ENCODE results near the gene GRIK1. TPM values are rescaled to one million over a fixed set of nuclear protein-coding genes. Genes with fewer than 3 reads are reported as not detected.

Gene GRIK1
- total RNA-seq, 2 donors from 2014 or later: not detected

- Mint-ChIP-seq H3K9me3 (no peaks in the 10 kb centered on the region), H3K27me3 (ENCODE audit: insufficient read depth) (no peaks in the 10 kb centered on the region), H3K4me3 (no peak overlapping the region), H3K36me3 (ENCODE audit: low read depth) (no peaks in the 10 kb centered on the region), H3K27ac (no peak overlapping the region), H3K4me1 (no peaks in the 10 kb centered on the region)
- DNase-seq: no peak
- Histone ChIP-seq H3K4me1 (ENCODE audit: control insufficient read depth, insufficient read depth, low read length) (no peaks in the 10 kb centered on the region), H3K4me3 (ENCODE audit: low read length) (no peak overlapping the region), H3K9ac (ENCODE audit: extremely low read depth, low read length, poor library complexity, severe bottlenecking) (no peak overlapping the region), H3K9me3 (ENCODE audit: control insufficient read depth, low read length) (no peaks in the 10 kb centered on the region), H3K27me3 (ENCODE audit: control insufficient read depth, insufficient read depth, low read length, poor library complexity, severe bottlenecking) (no peaks in the 10 kb centered on the region), H3K36me3 (ENCODE audit: control insufficient read depth, insufficient read depth, low read length) (no peaks in the 10 kb centered on the region), H3K27ac (ENCODE audit: low read depth, low read length) (no peak overlapping the region)
- WGBS, 2 experiments (ENCODE audit: insufficient coverage in 1 of 2, insufficient read length in 1 of 2): 100% methylated on average over 1 of the region's 1 CpG
- no peak for TF ChIP-seq CTCF (conservative IDR thresholded peaks at IDR 0.05)
Observed at GRCh38 chr21:29557931-29558725, 381.7 kb downstream of the GRIK1 start.

GRCh38 chr21:29557200-29557599 is 382.6 kb downstream of the GRIK1 start:
- H3K9me3 Mint-ChIP-seq: no peaks in the 10 kb centered on the region
- 100% methylated on average over 1 of the region's 1 CpG; no CpG with 5 or more reads in 1 of the 2 experiments for WGBS, 2 experiments (ENCODE audit: insufficient coverage in 1 of 2, insufficient read length in 1 of 2)
- no peak overlapping the region for H3K4me3 Mint-ChIP-seq
- no peaks in the 10 kb centered on the region for H3K36me3 Mint-ChIP-seq (ENCODE audit: low read depth)
- no peak for DNase-seq
- no peak for TF ChIP-seq CTCF (conservative IDR thresholded peaks at IDR 0.05)
- no peaks in the 10 kb centered on the region for H3K4me1 Mint-ChIP-seq
- Histone ChIP-seq H3K27ac (ENCODE audit: low read depth, low read length) (no peak overlapping the region), H3K4me1 (ENCODE audit: control insufficient read depth, insufficient read depth, low read length) (no peaks in the 10 kb centered on the region), H3K9me3 (ENCODE audit: control insufficient read depth, low read length) (no peaks in the 10 kb centered on the region), H3K4me3 (ENCODE audit: low read length) (no peak overlapping the region), H3K9ac (ENCODE audit: extremely low read depth, low read length, poor library complexity, severe bottlenecking) (no peak overlapping the region), H3K36me3 (ENCODE audit: control insufficient read depth, insufficient read depth, low read length) (no peaks in the 10 kb centered on the region), H3K27me3 (ENCODE audit: control insufficient read depth, insufficient read depth, low read length, poor library complexity, severe bottlenecking) (no peaks in the 10 kb centered on the region)
- H3K27ac Mint-ChIP-seq: no peak overlapping the region
- no peaks in the 10 kb centered on the region for H3K27me3 Mint-ChIP-seq (ENCODE audit: insufficient read depth)

- Mint-ChIP-seq H3K36me3 (ENCODE audit: low read depth) (no peaks in the 10 kb centered on the region), H3K4me1 (no peaks in the 10 kb centered on the region), H3K4me3 (no peak overlapping the region), H3K9me3 (no peaks in the 10 kb centered on the region), H3K27ac (no peak overlapping the region), H3K27me3 (ENCODE audit: insufficient read depth) (no peaks in the 10 kb centered on the region)
- Histone ChIP-seq H3K9me3 (ENCODE audit: control insufficient read depth, low read length) (no peaks in the 10 kb centered on the region), H3K9ac (ENCODE audit: extremely low read depth, low read length, poor library complexity, severe bottlenecking) (no peak overlapping the region), H3K4me3 (ENCODE audit: low read length) (no peak overlapping the region), H3K4me1 (ENCODE audit: control insufficient read depth, insufficient read depth, low read length) (no peaks in the 10 kb centered on the region), H3K36me3 (ENCODE audit: control insufficient read depth, insufficient read depth, low read length) (no peaks in the 10 kb centered on the region), H3K27me3 (ENCODE audit: control insufficient read depth, insufficient read depth, low read length, poor library complexity, severe bottlenecking) (no peaks in the 10 kb centered on the region), H3K27ac (ENCODE audit: low read depth, low read length) (no peak overlapping the region)
- DNase-seq: no peak
- 90 to 92% methylated on average over 2 of the region's 2 CpGs for WGBS, 2 experiments (ENCODE audit: insufficient coverage in 1 of 2, insufficient read length in 1 of 2)
- no peak for TF ChIP-seq CTCF (conservative IDR thresholded peaks at IDR 0.05)
Observed at GRCh38 chr21:29555601-29556000, 384.2 kb downstream of the GRIK1 start.
